GM12878 (cell line): ENCODE data around the gene RECK. TPM values are rescaled to one million over a fixed set of nuclear protein-coding genes. Genes with fewer than 3 reads are reported as not detected.

Experiments
- ATAC-seq: fragments of 200-7000 bp; cut with Tn5 transposase; 3 replicates; pipeline ENCODE4 v1.9.1; 2020; ENCODE audit warnings: mild to moderate bottlenecking, moderate library complexity
- BruUV-seq: library from RNA; stranded (reverse); fragments of 400-500 nt; replicated peaks from 2 replicates; lab custom pipeline; 2021; lab: Mats Ljungman, UMichigan
- CTCF ChIA-PET: fragments of 300-600 bp; sonication (Branson Sonifier 250); formaldehyde crosslinking; extraction: SDS; loops from one replicate; lab custom pipeline; 2021; ENCODE audit warnings: inconsistent platforms; lab: Yijun Ruan, JAX
- POLR2A ChIA-PET: fragments of 350-600 bp; formaldehyde crosslinking; extraction: SDS; loops from one replicate; lab custom pipeline; 2021; ENCODE audit warnings: inconsistent platforms; lab: Charles Lee
- RAD21 ChIA-PET: fragments of 300-600 bp; sonication (Branson Sonifier 250); formaldehyde crosslinking; loops from one replicate; lab custom pipeline; 2023; ENCODE audit warnings: antibody characterized with exemption; ENCODE audit not compliant: unreplicated experiment; lab: Charles Lee
- SMC1A ChIA-PET: fragments of 300-600 bp; sonication (Branson Sonifier 250); formaldehyde crosslinking; loops from one replicate; lab custom pipeline; 2023; ENCODE audit not compliant: unreplicated experiment, uncharacterized antibody; lab: Charles Lee
- DNase-seq: peaks from one replicate; pipeline ENCODE4 v3.0.0-alpha.2; 2011; ENCODE audit warnings: low read depth, low spot score
- FAIRE-seq: peaks from 3 replicates; lab custom pipeline; 2011; peaks lifted over from hg19 to GRCh38; lab: Jason Lieb, UNC
- H2AFZ ChIP-seq: 2 replicates; pipeline ENCODE4 v1.6.0; 2011; ENCODE audit warnings: low read depth, low read length, control low read depth; ENCODE audit not compliant: control insufficient read depth
- H3K27ac ChIP-seq: 2 replicates; pipeline ENCODE4 v1.5.1; 2011; ENCODE audit warnings: control low read depth; ENCODE audit not compliant: control insufficient read depth, insufficient read depth
- H3K27me3 ChIP-seq, 2 experiments: replicated peaks in 1 of 2; 2 replicates each; pipeline versions ENCODE4 v1.6.0 to v1.6.1; 2011; ENCODE audit warnings: low read length in 1 of 2; ENCODE audit not compliant: control insufficient read depth in 2 of 2, insufficient read depth in 2 of 2
- H3K36me3 ChIP-seq, 2 experiments: 2 replicates each; pipeline ENCODE4 v1.5.1; 2011; ENCODE audit warnings: low read length in 1 of 2; ENCODE audit not compliant: control insufficient read depth in 2 of 2, insufficient read depth in 2 of 2
- H3K4me1 ChIP-seq: 2 replicates; pipeline ENCODE4 v1.6.1; 2011; ENCODE audit warnings: mild to moderate bottlenecking, low read length, moderate library complexity, mixed read lengths; ENCODE audit not compliant: control insufficient read depth, insufficient read depth
- H3K4me2 ChIP-seq: 2 replicates; pipeline ENCODE4 v1.6.0; 2011; ENCODE audit warnings: control low read depth; ENCODE audit not compliant: control insufficient read depth, insufficient read depth
- H3K4me3 ChIP-seq: fragments of 200-600 bp; sonication (generic); 2 replicates; pipeline ENCODE4 v1.5.1; 2016
- H3K79me2 ChIP-seq: 2 replicates; pipeline ENCODE4 v1.6.0; 2011; ENCODE audit warnings: low read length; ENCODE audit not compliant: control insufficient read depth, insufficient read depth
- H3K9ac ChIP-seq: 2 replicates; pipeline ENCODE4 v1.8.0; 2011; ENCODE audit warnings: low read length, control low read depth, mixed read lengths; ENCODE audit not compliant: control insufficient read depth, insufficient read depth
- H3K9me3 ChIP-seq: replicated peaks from 3 replicates; pipeline ENCODE4 v1.5.1; 2011; ENCODE audit warnings: mild to moderate bottlenecking, low read length; ENCODE audit not compliant: control insufficient read depth, insufficient read depth
- H4K20me1 ChIP-seq: 2 replicates; pipeline ENCODE4 v1.6.0; 2011; ENCODE audit not compliant: control insufficient read depth, insufficient read depth
- ASH2L ChIP-seq: fragments of 300-600, 200-600 bp; sonication (generic); IDR thresholded peaks from 2 replicates; pipeline ENCODE4 v1.6.1; 2017; ENCODE audit warnings: low read depth, mild to moderate bottlenecking, borderline replicate concordance
- CTCF ChIP-seq, 3 experiments: IDR thresholded peaks in 2 of 3; conservative IDR thresholded peaks in 1 of 3; 2 replicates each; pipeline ENCODE4 v1.5.1; 2011; ENCODE audit warnings: low read depth in 3 of 3, low read length in 3 of 3, mild to moderate bottlenecking in 3 of 3, control low read depth in 2 of 3, moderate library complexity in 2 of 3, inconsistent platforms in 1 of 3, mixed read lengths in 1 of 3; ENCODE audit not compliant: control insufficient read depth in 2 of 3, insufficient read depth in 1 of 3; ENCODE audit errors: extremely low read depth in 1 of 3
- E4F1 ChIP-seq: fragments of 450-650 bp; IDR thresholded peaks from 2 replicates; pipeline ENCODE4 v1.6.1; 2018; ENCODE audit warnings: borderline replicate concordance, mild to moderate bottlenecking; ENCODE audit not compliant: partially characterized antibody
- ELK1 ChIP-seq: IDR thresholded peaks from 2 replicates; pipeline ENCODE4 v1.6.1; 2012; ENCODE audit warnings: low read depth, low read length, improper control_type of control experiment
- HDAC6 ChIP-seq: fragments of 200-600 bp; sonication (generic); IDR thresholded peaks from one replicate; pipeline ENCODE4 v1.8.0; 2017; ENCODE audit warnings: antibody characterized with exemption; ENCODE audit not compliant: unreplicated experiment
- HDGF ChIP-seq: fragments of 450-650 bp; IDR thresholded peaks from 2 replicates; pipeline ENCODE4 v1.6.1; 2016; ENCODE audit warnings: antibody characterized with exemption
- MEF2B ChIP-seq: fragments of 450-650 bp; IDR thresholded peaks from 2 replicates; pipeline ENCODE4 v1.6.1; 2018; ENCODE audit warnings: mild to moderate bottlenecking, moderate library complexity; ENCODE audit not compliant: partially characterized antibody, poor library complexity, severe bottlenecking
- RAD21 ChIP-seq: IDR thresholded peaks from 2 replicates; pipeline ENCODE4 v1.6.1; 2011; ENCODE audit warnings: mild to moderate bottlenecking, low read depth, low read length, moderate library complexity; ENCODE audit not compliant: insufficient read depth
- SMC3 ChIP-seq: IDR thresholded peaks from 2 replicates; pipeline ENCODE4 v1.6.1; 2011; ENCODE audit warnings: low read length, improper control_type of control experiment, borderline replicate concordance
- TARDBP ChIP-seq: IDR thresholded peaks from 2 replicates; pipeline ENCODE4 v1.6.1; 2016; ENCODE audit warnings: borderline replicate concordance
- YY1 ChIP-seq: IDR thresholded peaks from 2 replicates; pipeline ENCODE4 v1.6.1; 2011; ENCODE audit warnings: low read depth, mild to moderate bottlenecking, low read length
- ZBTB11 ChIP-seq: fragments of 450-650 bp; formaldehyde crosslinking; IDR thresholded peaks from 2 replicates; pipeline ENCODE4 v1.5.0; 2022; ENCODE audit warnings: mild to moderate bottlenecking, missing genetic modification characterization
- WGBS: methylation state at CpG from one replicate; pipeline ENCODE4 v1.1.6; 2016; ENCODE audit warnings: low lambda C conversion rate; ENCODE audit not compliant: insufficient replicate concordance, insufficient coverage; ENCODE audit errors: missing lambda C conversion rate; 5-methylcytosine and 5-hydroxymethylcytosine counted together
- in situ Hi-C: fragments of 300-500 bp; cut with MboI; formaldehyde crosslinking; loops from 9 replicates; pipeline ENCODE4 v1.14.3; 2018; ENCODE audit warnings: mixed read lengths
- intact Hi-C: fragments of 100-400 bp; cut with micrococcal nuclease; formaldehyde crosslinking; loops from one replicate; pipeline ENCODE4 v1.14.2; 2022; ENCODE audit not compliant: unreplicated experiment
- polyA plus RNA-seq, 11 experiments: library from polyadenylated mRNA; depleted of rRNA in 4 of 11; unstranded in 6 of 11; stranded (reverse) in 5 of 11; fragments of >200 nt; fragmentation: Nextera tagmentation in 4 of 11; fragmentation: Illumina TruSeq in 1 of 11; extraction: Ambion mirVana in 4 of 11; extraction: Trizol in 1 of 11; gene quantifications; 1 replicate in 1 of 11; 2 replicates in 10 of 11; pipeline versions ENCODE4 v1.2.1 to v1.2.3, GENCODE V29; 2011 to 2016; ENCODE audit warnings: inconsistent platforms in 2 of 11, missing spikeins in 2 of 11, low read depth in 1 of 11
- total RNA-seq, 4 experiments: library from RNA; depleted of rRNA in 3 of 4; stranded (reverse); fragments of >200 nt in 3 of 4; fragmentation: Illumina TruSeq in 1 of 4; extraction: Trizol in 1 of 4; gene quantifications; 2 replicates each; pipeline versions ENCODE4 v1.2.1 to v1.2.3, GENCODE V29; 2013 to 2021

RECK gene
- total and polyA plus RNA-seq, 10 of the 15 experiments (the other 5 are each of a cell fraction or from before 2014, with no cell fraction given): 0.02 to 0.40 (median 0.13) TPM

- under 1% methylated on average over 10 of the region's 11 CpGs for WGBS
- RAD21 ChIA-PET: interaction anchor here (0.8 to 1.2 kb wide), 2 partner anchors 14 to 64 kb away, joined by 3 read pairs; no protein-coding TSS in a partner anchor
- H3K79me2 ChIP-seq: no peaks in the 10 kb centered on the region
- peaks cover 22% of the 10 kb centered on the region for H3K4me1 ChIP-seq
- BruUV-seq: no TSS peak
- DNase-seq (no peak), FAIRE-seq (no peak), ATAC-seq (peak; percentile 90)
- H3K9me3 ChIP-seq: peaks cover 4% of the 10 kb centered on the region; the same call in 2 of the 3 replicates
- no peak overlapping the region for H3K4me3 ChIP-seq
- CTCF ChIA-PET: interaction anchor here (0.6 to 5.4 kb wide), 13 partner anchors 9 to 431 kb away, joined by 3 to 98 read pairs (median 5); no protein-coding TSS in a partner anchor
- SMC1A ChIA-PET: interaction anchor here (0.7 to 3.3 kb wide), 6 partner anchors 14 to 183 kb away, joined by 3 to 16 read pairs (median 4); no protein-coding TSS in a partner anchor
- intact Hi-C loops (no loop called here), in situ Hi-C loops (no loop called here)
- no peak overlapping the region for H3K4me2 ChIP-seq
- H3K27ac ChIP-seq: no peak overlapping the region
- H3K27me3 ChIP-seq: peaks cover 0 to 10% of the 10 kb centered on the region in 2 experiments; a peak in 3 of 4 replicates
- TF ChIP-seq TARDBP (no peak), HDAC6 (no peak), ASH2L (no peak), SMC3 (peak; percentile 42; the same call in 1 of the 2 replicates), ZBTB11 (no peak), ELK1 (no peak), YY1 (0 out of 2 replicates have a peak, but pooled peaks have one; percentile 26), RAD21 (peak; percentile 54), E4F1 (no peak), MEF2B (no peak), HDGF (no peak), CTCF (IDR thresholded peaks at IDR 0.05 in 2 of 3, conservative IDR thresholded peaks at IDR 0.05 in 1 of 3; ENCODE audit: control insufficient read depth in 2 of 3, extremely low read depth in 1 of 3, insufficient read depth in 1 of 3, low read depth in 3 of 3, low read length in 3 of 3) (peak; percentile 70 to 83 (median 82))
- POLR2A ChIA-PET: no interaction called here
- H3K9ac ChIP-seq: no peak overlapping the region
- no peak overlapping the region for H2AFZ ChIP-seq
- H3K36me3 ChIP-seq: no peaks in the 10 kb centered on the region
- no peaks in the 10 kb centered on the region for H4K20me1 ChIP-seq
Measured at GRCh38 chr9:36008774-36009300, 27.9 kb upstream of the RECK start.
